OCI-LY3 (cell line): ENCODE results near the gene C5.

Source experiments
- CTCF ChIP-seq: fragments of 200-600, 300-600 bp; sonication (generic); IDR thresholded peaks from 2 replicates; pipeline ENCODE4 v1.5.1; 2014; ENCODE audit warnings: antibody characterized with exemption, low read length, low read depth
- EZH2phosphoT487 ChIP-seq: fragments of 200-600 bp; shearing (Covaris generic); IDR thresholded peaks from 2 replicates; pipeline ENCODE4 v1.6.1; 2018; ENCODE audit warnings: antibody characterized with exemption, mixed run types, low read depth

- TF ChIP-seq CTCF: no peak
- no peak for TF ChIP-seq EZH2phosphoT487
Observed at GRCh38 chr9:121095057-121095456, 45.0 kb upstream of the C5 start.
